Adipocyte (in vitro differentiated cells): ENCODE results near the gene EXOC5.
A peak's percentile ranks its signal among the peaks of the same experiment; 100 is the strongest.
"Not testable (repeated sequence)": the region's sequence is repeated elsewhere in the genome, so short reads cannot be mapped to it uniquely, and the experiment has no call there.

Experiments used
- DNase-seq: peaks from one replicate; pipeline ENCODE4 v3.0.0-alpha.2; 2015; ENCODE audit warnings: low read depth
- H3K27me3 ChIP-seq: replicated peaks from 2 replicates; pipeline ENCODE4 v1.7.0; 2013; ENCODE audit warnings: mild to moderate bottlenecking, low read length, moderate library complexity; ENCODE audit not compliant: control insufficient read depth, insufficient read depth
- H3K36me3 ChIP-seq: 2 replicates; pipeline ENCODE4 v1.7.0; 2013; ENCODE audit warnings: low read length, mild to moderate bottlenecking, moderate library complexity; ENCODE audit not compliant: control insufficient read depth, insufficient read depth, severe bottlenecking
- H3K4me1 ChIP-seq: 2 replicates; pipeline ENCODE4 v1.7.0; 2013; ENCODE audit warnings: mild to moderate bottlenecking, low read length, moderate library complexity; ENCODE audit not compliant: control insufficient read depth, insufficient read depth
- H3K4me3 ChIP-seq: 2 replicates; pipeline ENCODE4 v1.7.0; 2013; ENCODE audit warnings: mild to moderate bottlenecking, low read length, moderate library complexity
- H3K9ac ChIP-seq: 2 replicates; pipeline ENCODE4 v1.7.0; 2013; ENCODE audit warnings: mild to moderate bottlenecking, low read length, moderate library complexity
- H3K9me3 ChIP-seq: 2 replicates; pipeline ENCODE4 v1.7.0; 2013; ENCODE audit warnings: mild to moderate bottlenecking, low read length, moderate library complexity; ENCODE audit not compliant: control insufficient read depth

Gene EXOC5

GRCh38 chr14:57287745-57288144, 19.0 kb upstream of the EXOC5 start:
- no peaks in the 10 kb centered on the region for H3K9me3 ChIP-seq
- H3K27me3 ChIP-seq = no peaks in the 10 kb centered on the region
- H3K36me3 ChIP-seq = peaks cover 55% of the 10 kb centered on the region
- peaks cover 2% of the 10 kb centered on the region for H3K4me1 ChIP-seq
- no peak overlapping the region for H3K4me3 ChIP-seq
- no peak for DNase-seq
- H3K9ac ChIP-seq = no peak overlapping the region

GRCh38 chr14:57277062-57277461, 8.4 kb upstream of the EXOC5 start:
- no peak for DNase-seq
- Histone ChIP-seq H3K4me1 (peaks cover 4% of the 10 kb centered on the region), H3K9ac (no peak overlapping the region), H3K4me3 (no peak overlapping the region), H3K36me3 (peaks cover 44% of the 10 kb centered on the region), H3K27me3 (no peaks in the 10 kb centered on the region), H3K9me3 (no peaks in the 10 kb centered on the region)

DNA sequence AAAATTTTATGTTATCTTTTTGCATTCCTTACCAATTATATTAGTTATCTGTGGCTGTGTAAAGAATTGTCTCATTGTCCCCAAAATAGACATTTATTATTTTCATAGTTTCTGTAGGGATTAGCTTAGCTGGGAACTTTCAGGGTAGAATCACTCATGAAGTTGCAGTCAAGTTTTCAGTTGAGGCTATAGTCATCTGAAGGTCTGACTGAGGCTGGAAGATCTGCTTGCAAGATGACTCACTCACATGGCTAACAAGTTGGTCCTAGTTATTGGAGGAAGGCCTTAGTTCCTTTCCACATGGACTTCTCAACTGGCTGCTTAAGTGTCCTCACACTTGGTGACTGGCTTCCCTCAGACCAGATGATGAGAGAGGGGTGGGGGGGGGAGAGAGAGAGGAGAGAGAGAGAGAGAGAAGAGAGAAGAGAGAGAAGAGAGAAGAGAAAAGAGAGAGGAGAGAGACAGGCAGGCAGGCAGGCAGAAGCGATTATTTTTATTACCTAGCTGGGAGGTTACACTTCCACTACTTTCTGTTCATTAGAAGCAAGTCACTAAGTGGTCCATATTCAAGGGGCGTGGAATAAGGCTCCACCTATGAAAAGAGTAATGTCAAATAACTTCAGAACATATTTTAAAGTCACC, 6.4 kb upstream of the EXOC5 start:
- Histone ChIP-seq H3K4me1 (peaks cover 15% of the 10 kb centered on the region), H3K9ac (no peak overlapping the region), H3K36me3 (peaks cover 32% of the 10 kb centered on the region), H3K9me3 (no peaks in the 10 kb centered on the region), H3K27me3 (no peaks in the 10 kb centered on the region), H3K4me3 (no peak overlapping the region)
- DNase-seq = no peak

DNA sequence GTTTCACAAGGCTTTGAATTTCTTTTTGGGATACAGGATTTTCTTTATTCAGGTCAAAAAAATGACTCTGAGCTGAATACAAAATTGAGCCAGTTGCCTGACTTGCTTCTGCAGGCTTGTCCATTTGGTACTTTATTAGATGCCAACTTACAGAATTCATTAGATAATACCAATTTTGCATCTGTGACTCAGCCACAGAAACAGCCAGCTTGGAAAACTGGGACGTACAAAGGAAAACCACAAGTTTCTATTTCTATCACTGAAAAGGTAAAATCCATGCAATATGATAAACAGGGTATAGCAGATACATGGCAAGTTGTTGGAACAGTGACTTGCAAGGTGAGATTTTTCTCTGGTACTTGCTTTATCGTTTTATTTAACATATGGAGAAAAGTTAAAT, 5.8 kb upstream of the EXOC5 start:
- Histone ChIP-seq H3K36me3 (peaks cover 30% of the 10 kb centered on the region), H3K4me1 (peaks cover 17% of the 10 kb centered on the region), H3K4me3 (no peak overlapping the region), H3K27me3 (no peaks in the 10 kb centered on the region), H3K9ac (no peak overlapping the region), H3K9me3 (no peaks in the 10 kb centered on the region)
- no peak for DNase-seq

DNA sequence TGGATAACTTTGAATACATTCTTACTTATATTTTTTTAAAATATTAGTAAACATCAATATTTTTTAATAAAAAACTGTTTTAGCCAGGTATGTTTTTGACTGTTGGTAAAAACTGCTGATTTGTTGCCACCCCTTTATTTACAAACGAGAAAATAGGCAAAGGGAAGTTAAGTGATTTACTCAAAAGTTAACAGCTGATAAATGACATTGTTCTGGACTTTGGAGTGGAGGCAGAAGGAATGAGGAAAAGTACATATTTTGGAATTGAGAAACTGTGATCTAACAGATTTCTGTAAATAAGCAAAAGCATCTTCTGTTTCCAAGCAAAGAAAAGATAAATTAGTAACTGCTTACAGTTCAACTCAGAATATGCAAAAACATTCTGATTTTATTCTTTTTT, 4.5 kb upstream of the EXOC5 start:
- peaks cover 26% of the 10 kb centered on the region for H3K36me3 ChIP-seq
- H3K9me3 ChIP-seq = no peaks in the 10 kb centered on the region
- H3K27me3 ChIP-seq = no peaks in the 10 kb centered on the region
- no peak overlapping the region for H3K4me3 ChIP-seq
- no peak for DNase-seq
- no peak overlapping the region for H3K9ac ChIP-seq
- H3K4me1 ChIP-seq = peaks cover 17% of the 10 kb centered on the region

DNA sequence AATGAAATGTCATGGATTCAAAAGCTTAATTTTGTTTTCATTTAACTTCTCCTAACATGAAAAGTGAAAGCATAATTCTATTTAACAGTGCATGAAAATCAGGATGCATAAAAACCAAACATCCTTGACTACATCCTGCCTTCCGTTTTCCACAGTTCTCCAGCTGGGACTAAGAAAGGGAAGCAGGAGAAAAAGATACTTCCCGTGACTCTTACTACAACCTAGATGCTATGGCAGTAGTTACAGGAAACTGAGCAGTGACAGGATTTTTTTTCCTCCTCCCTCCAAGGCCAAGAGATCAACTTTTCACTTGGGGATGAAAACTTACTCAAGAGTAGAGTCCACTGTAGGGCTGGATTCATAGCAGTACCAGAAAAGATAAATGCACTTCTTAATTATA, 2.6 kb downstream of the EXOC5 start:
- H3K4me3 ChIP-seq = no peak overlapping the region
- no peaks in the 10 kb centered on the region for H3K27me3 ChIP-seq
- H3K36me3 ChIP-seq = no peaks in the 10 kb centered on the region
- DNase-seq = peak; percentile 13
- H3K9ac ChIP-seq = no peak overlapping the region
- no peaks in the 10 kb centered on the region for H3K9me3 ChIP-seq
- H3K4me1 ChIP-seq = peaks cover 28% of the 10 kb centered on the region

DNA sequence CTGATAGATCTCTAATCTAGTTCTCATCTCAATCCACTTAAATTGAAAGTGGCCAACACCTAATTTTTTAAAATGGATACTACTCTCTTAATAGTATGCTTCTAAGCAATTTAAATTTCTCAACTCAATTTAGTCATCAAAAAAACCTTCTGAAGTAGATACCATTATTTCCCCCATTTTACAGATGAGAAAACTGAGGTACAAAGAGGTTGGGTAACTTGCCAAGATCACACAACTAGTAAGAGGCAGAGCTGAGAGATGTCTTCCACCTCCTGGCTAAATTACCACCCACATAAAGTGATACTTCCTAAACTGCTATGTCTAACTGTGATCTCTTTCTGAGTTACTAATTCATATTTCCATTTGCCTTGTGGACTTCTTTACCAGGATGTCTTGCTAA, 6.6 kb downstream of the EXOC5 start:
- Histone ChIP-seq H3K4me3 (no peak overlapping the region), H3K27me3 (no peaks in the 10 kb centered on the region), H3K36me3 (no peaks in the 10 kb centered on the region), H3K9ac (no peak overlapping the region), H3K9me3 (no peaks in the 10 kb centered on the region), H3K4me1 (peaks cover 12% of the 10 kb centered on the region)
- no peak for DNase-seq

- Histone ChIP-seq H3K4me3 (no peak overlapping the region), H3K27me3 (no peaks in the 10 kb centered on the region), H3K9me3 (no peaks in the 10 kb centered on the region), H3K9ac (no peak overlapping the region), H3K4me1 (peaks cover 7% of the 10 kb centered on the region), H3K36me3 (no peaks in the 10 kb centered on the region)
- no peak for DNase-seq
Measured at GRCh38 chr14:57261604-57262003, 7.1 kb downstream of the EXOC5 start.

- DNase-seq = no peak
- Histone ChIP-seq H3K27me3 (no peaks in the 10 kb centered on the region), H3K4me1 (no peaks in the 10 kb centered on the region), H3K4me3 (no peak overlapping the region), H3K36me3 (no peaks in the 10 kb centered on the region), H3K9ac (no peak overlapping the region), H3K9me3 (no peaks in the 10 kb centered on the region)
Measured at GRCh38 chr14:57259672-57260071, 9.0 kb downstream of the EXOC5 start.

DNA sequence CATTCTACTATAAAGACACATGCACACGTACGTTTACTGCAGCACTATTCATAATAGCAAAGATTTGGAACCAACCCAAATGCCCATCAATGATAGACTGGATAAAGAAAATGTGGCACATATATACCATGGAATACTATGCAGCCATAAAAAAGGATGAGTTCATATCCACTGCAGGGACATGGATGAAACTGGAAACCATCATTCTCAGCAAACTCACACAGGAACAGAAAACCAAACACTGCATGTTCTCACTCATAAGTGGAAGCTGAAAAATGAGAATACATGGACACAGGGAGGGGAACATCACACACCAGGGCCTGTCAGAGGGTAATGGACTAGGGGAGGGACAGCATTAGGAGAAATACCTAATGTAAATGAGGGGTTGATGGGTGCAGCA, 10.5 kb downstream of the EXOC5 start:
- not testable (repeated sequence) for H3K4me3 ChIP-seq, H3K9me3 ChIP-seq, H3K9ac ChIP-seq, DNase-seq, H3K27me3 ChIP-seq, H3K4me1 ChIP-seq, H3K36me3 ChIP-seq

DNA sequence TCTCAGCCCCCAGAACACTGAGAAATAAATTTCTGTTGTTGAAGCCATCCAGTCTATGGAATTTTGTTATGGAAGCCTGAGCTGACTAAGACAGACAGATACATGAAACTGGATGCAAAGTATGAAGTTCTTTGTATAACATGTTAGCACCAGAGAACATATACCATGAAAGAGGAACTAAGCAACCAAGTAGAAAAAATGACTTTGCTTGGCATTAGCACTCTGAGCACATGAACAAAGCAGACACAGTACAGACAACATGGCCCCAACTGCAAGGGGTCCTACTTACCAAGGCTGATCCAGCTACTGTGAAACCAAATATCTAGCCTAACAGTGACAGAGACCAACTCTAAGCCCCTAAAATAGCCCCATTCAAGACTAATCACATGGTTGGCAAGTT, 13.8 kb downstream of the EXOC5 start:
- no peaks in the 10 kb centered on the region for H3K36me3 ChIP-seq
- peaks cover 4% of the 10 kb centered on the region for H3K4me1 ChIP-seq
- no peak for DNase-seq
- no peaks in the 10 kb centered on the region for H3K9me3 ChIP-seq
- H3K4me3 ChIP-seq = no peak overlapping the region
- H3K9ac ChIP-seq = no peak overlapping the region
- H3K27me3 ChIP-seq = no peaks in the 10 kb centered on the region

- Histone ChIP-seq H3K36me3 (peaks cover 13% of the 10 kb centered on the region), H3K27me3 (no peaks in the 10 kb centered on the region), H3K9me3 (no peaks in the 10 kb centered on the region), H3K4me3 (no peak overlapping the region), H3K4me1 (peaks cover 23% of the 10 kb centered on the region), H3K9ac (no peak overlapping the region)
- peak; percentile 38 for DNase-seq
Measured at GRCh38 chr14:57246933-57247657, 21.6 kb downstream of the EXOC5 start.
